Breast epithelium (tissue), 3 donors: ENCODE measurements around the gene COL23A1.

Experiments used
- POLR2A ChIP-seq: fragments of 450-650 bp; IDR thresholded peaks from one replicate; pipeline ENCODE4 v1.6.1; 2016; ENCODE audit warnings: antibody characterized with exemption, mild to moderate bottlenecking, moderate library complexity
- TF ChIP-seq, protein P1 (sequence below), 3 donors: fragments of 450-650 bp; IDR thresholded peaks; one replicate each; pipeline ENCODE4 v1.5.1; 2016 to 2017; ENCODE audit warnings: antibody characterized with exemption in 3 of 3, mild to moderate bottlenecking in 3 of 3, moderate library complexity in 3 of 3

DNA sequence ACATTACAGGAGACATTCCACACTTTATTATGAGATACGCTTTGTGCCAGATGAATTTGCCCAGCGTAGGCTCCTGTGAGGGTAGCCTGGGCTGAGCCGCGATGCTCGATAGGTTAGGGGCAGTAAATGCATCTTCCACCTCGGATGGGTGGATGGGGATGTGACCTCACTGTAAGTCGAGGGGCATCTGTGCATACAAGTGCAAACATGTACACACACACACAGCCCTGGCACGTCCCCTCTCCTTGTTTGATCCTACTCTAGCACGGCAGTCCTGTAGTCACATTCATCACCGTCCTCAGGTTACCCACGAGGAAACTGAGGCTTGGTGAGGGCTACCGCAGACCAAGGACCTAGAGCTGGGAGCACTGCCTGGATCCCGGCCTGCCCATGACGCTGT, 166.8 kb downstream of the COL23A1 start:
- TF ChIP-seq, protein P1, sequence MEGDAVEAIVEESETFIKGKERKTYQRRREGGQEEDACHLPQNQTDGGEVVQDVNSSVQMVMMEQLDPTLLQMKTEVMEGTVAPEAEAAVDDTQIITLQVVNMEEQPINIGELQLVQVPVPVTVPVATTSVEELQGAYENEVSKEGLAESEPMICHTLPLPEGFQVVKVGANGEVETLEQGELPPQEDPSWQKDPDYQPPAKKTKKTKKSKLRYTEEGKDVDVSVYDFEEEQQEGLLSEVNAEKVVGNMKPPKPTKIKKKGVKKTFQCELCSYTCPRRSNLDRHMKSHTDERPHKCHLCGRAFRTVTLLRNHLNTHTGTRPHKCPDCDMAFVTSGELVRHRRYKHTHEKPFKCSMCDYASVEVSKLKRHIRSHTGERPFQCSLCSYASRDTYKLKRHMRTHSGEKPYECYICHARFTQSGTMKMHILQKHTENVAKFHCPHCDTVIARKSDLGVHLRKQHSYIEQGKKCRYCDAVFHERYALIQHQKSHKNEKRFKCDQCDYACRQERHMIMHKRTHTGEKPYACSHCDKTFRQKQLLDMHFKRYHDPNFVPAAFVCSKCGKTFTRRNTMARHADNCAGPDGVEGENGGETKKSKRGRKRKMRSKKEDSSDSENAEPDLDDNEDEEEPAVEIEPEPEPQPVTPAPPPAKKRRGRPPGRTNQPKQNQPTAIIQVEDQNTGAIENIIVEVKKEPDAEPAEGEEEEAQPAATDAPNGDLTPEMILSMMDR (IDR thresholded peaks at IDR 0.05), result no peak
- TF ChIP-seq POLR2A, result no peak
